CD4-positive, alpha-beta T cell treated with Interleukin-6 at 100 ng/mL for 8 hours (primary cell): ENCODE measurements around the gene PCDH15.

ENCODE experiments used
- DNase-seq: peaks from one replicate; pipeline ENCODE4 v3.0.0-alpha.2; 2020; ENCODE audit warnings: mixed read lengths, low spot score

The PCDH15 gene

DNA sequence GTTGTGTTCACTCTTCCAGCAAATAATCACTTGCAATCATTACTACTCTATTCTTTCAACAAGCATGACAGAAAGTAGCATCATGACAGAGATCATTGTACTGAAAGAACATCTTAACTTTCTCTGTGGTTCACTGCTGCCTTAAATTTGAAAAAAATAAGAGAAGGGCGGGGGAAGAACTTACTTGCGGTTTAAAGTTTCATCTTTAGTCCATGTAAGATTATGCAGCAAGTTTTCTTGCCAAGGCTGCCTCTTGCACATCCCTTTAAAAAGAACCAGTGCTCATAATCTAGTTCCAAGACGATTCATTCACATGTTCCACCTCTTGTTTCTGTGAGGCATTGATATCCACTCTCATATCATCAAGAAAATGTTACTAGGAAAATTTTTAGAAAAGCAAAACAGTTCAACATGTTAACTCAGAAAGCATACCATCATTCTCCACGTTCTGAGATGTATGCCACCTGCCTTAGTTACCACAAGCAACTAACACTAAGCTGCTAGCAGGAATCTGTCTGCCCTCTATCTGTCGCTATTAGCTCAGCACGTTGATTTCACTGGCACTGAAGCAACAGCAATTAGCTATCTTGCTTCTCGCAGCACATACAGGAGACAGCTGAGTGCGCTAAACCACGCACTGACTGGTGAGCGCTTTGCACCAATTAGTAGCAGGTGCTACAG is at the start of gene PCDH15:
PCDH15 (minus strand) TSS at position 491 of the 681 bp plus-strand sequence. CDS start 136,969 bp downstream, outside the sequence.
- no peak for DNase-seq

DNA sequence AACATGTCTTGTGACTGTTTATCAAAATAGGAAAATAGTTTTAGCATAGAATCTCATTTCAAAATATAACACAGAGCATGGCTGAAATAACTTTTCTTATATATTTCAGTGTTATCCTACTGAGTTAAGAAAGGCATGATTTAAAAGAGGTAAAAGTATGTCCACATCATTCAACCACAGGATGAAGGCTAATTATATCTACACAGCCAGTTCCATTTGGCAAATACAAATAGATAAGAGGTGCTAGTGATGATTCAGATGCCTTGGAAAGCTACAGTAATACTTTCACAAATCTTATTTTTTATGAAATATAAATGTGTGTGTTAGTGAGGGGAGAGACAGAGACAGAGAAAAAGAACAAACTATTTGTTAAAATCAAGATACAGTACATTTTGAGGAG is 42.9 kb upstream of the PCDH15 start:
- DNase-seq, result no peak

DNA sequence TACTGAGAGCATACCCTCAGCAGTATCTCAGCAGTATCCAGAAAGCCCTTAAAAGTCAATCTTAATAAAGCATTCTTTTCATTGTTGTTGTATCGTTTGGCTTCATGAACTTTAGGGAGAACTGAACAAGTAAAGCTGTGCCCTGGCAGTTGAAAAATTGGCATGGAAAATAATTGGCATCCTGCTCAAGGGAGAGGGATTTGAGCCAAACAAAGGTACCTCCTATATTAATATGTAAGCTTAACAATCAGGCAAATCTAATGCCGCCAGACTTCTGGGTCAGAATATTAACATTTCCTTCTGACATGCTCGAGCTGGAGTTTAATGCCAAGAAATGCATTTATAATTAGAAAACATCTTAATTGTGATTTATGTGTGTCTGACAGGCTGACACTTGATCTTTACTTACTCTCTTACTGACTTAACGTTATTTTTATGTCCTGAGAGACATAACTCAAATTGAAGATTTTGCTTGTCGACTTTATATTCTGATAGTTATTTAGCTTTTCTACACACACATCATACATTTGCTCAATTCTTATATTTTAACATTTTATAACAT is 42.1 kb upstream of the PCDH15 start:
- no peak for DNase-seq

DNA sequence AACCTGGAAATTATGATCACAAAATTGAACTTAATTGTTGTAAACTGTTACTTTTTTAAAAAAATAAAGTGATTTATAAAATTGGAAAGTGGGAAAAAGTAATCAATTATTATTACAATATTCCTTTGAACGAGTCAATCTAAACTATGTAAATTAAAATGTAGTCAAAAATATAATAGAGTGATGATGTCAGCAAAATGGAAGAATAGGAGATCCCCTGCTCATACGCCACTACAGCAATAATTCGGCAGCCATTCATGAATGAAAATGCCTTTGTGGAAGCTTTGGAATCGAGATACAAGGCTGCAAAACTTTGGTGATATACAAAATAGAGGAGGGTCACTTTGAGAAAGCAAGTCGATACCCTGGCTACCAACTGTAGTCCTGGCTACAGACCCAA is 36.4 kb upstream of the PCDH15 start:
- DNase-seq, result no peak

DNA sequence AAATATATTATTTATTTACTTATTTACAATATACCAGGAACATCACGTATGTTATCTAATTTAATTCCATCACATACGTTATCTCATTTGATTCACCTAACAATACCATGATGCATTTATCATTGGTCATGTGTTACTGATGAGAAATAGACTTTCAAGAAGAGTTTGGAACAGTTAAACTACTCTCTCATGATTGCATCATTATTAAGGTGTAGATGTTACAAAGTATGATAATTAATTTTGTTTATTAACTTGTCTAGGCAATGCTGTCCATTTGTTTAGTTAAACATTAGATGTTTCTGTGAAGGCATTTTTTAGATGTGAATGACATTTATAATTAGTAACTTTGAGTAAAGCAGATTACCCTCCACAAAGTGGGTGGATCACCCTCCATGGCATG is 32.0 kb upstream of the PCDH15 start:
- DNase-seq, result no peak

DNA sequence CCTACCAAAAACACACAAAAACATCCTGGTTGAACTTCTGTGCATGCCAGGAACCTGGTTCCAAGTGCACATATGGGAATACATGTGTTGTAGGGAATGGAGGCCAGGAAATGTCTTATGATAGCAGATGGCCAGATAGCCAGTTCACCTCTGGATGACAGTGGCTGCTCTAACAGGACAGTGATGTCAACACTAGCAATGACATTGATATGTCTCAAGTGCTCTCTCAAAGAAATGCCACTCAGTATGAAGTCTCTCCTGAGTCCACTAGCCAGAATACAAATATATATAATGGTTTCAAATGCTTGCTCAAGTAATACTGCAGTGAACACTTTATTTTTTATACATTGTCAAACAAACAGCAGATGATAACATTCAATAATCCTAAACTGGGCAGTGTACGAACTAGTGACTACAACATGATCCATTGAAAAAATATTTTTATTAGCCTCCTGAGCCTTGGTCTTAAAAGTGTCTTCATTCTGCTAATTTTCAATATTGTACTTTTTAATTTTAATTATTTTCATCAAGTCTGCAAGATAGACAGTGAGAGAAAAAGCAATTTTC is 26.0 kb upstream of the PCDH15 start:
- DNase-seq, result no peak

DNA sequence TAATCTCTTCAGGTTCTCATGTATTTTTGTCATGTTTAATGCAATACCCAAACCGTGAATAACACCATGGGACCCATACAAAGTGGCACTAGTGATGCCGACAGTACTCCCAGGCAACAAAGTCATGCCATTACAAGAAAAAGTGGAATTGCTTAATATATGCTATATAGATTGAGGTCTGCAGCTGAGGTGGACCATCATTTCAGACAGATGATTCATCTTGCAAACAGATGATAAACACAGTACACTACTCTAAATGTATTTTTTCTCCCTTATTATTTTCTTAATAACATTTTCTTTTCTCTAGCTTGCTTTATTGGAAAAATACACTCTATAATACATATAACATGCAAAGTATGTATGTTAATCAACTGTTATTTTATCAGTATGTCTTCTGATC is 14.6 kb upstream of the PCDH15 start:
- no peak for DNase-seq

DNA sequence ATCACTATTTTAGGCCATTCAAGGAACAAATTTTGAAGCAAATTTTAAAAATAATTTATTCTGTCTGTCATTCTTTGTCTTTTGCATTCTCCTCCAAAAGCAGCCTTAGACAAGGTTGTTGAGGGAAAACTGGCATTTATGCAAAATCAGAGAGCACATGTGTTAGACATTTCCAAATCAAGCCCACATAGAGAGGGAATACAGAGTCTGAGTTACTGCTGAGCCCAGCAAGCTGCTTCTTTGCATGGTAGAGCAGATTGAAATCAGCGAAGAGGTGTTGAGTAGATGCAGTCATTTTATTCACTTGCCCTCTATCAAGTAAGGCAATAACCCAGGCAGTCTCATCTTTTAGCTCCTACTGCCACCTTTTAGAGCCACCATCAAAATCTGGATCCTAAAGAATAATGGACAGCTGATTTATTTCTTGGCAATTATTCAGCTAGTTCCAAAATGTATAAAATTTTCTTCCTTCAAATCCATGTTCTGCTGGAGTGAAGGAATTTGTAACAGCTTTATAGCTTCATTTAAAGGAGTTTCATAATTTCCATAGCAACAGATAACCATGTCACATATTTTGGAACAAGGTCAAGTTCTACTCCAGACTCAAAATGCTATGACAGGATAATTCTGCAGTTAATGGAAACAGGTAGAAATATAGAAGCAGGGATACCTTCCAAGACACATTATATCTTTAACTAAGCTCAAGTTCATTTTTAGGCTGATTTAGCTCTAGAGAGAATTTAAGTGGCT is 7.3 kb upstream of the PCDH15 start:
- DNase-seq, result no peak

DNA sequence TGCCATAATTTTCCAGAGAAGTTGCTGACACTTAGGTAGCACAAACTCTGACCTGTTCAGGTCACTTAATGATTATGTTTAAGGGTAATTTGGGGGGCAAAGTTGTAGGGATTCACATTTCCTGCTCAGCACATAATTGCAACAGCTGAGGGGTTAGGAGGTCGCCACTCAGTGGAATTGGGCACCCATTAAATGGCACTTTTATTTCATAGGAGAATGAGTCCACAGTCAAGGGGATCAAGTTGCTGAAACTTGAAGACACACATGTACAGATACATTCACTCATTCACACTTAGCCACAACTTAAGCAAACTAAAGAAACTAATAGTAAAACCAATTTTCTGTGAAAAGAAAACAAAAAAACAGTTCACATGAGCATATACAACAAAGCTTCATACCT is 1.5 kb downstream of the PCDH15 start:
- DNase-seq, result no peak

DNA sequence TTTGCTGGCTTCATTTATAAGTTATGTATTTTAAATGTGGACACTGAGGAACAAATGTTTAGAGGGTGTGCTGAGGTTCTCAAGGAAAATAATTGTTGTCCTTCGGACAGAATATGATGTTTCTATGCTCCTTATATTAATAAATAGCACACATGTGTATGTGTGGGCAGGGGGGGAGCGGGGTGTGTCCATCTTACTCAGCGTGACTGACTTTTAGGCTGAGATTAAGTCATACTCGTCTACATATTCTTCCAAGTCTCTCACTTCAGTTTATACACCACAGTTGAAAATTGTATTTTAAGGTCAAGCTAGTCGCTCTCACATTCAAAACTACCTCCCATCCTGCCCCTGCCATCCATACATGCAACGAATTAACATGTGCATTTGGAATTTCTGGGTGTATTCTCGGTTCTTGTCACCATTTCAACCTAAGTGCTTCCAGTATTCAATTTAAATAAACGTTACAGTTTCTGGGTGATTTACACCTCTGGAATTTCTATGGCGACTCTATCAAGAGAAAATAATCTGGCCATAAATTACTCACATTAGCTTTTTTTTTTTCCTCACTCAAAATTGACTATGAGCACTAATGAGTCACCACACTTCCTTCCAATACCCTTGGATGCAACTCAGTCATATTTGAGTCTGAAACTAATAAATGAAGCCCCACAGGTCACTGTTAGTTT is 3.3 kb downstream of the PCDH15 start:
- no peak for DNase-seq

DNA sequence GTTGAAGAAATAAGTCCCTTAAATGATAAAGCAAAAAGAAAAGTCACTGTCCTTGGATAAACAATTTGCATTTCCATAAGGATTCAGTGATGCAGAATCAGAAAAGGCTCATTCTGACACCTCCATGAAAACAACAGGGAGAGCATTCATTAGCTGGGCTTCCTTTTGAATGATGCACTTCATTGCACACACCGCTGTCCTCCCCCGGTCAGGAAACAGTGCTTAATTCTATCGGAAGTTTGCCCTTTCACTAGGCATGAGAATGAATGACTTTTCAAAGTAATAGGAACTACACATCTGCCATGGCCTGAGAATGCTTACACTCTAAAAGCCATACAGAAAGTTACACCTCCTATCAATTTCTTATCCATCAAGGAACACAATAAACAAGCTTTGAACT is 4.2 kb downstream of the PCDH15 start:
- no peak for DNase-seq

DNA sequence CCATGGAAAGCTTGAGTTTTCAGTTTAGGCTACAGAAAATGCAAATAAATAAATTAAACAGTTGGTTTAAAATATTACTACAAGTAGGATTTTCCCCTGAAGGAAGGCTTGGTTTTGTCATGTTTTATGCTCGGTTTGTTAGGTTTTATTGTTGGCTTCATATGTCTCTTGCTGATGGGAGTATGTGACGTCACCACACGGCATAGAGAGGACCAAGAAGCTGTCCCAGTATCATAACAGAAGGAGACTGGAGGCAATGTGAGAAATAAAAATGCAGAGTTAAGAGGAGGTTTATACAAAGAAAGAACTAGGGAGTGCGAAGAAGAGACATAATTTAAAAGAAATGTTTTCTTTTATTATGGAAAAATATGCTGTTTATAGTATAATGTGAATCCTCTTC is 24.4 kb downstream of the PCDH15 start:
- no peak for DNase-seq

DNA sequence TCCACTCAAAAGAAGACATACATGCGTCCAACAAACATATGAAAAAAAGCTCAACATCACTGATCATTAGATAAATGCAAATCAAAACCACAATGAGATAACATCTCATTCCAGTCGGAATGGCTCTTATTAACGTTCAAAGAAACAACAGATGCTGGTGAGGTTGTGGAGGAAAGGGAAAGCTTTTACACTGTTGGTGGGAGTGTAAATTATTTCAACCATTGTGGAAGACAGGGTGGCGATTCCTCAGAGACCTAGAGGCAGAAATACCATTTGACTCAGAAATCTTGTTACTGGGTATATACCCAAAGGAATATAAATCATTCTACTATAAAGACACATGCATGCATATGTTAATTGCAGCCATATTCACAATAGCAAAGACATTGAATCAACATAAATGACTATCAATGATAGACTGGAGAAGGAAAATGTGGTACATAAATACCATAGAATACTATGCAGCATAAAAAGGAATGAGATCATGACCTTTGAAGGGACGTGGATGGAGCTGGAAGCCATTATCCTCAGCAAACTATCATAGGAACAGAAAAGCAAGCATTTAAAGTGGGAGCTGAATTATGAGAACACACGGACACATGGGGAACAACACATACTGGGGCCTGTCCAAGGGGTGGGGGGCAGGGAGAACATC is 28.4 kb downstream of the PCDH15 start:
- DNase-seq, result no peak

DNA sequence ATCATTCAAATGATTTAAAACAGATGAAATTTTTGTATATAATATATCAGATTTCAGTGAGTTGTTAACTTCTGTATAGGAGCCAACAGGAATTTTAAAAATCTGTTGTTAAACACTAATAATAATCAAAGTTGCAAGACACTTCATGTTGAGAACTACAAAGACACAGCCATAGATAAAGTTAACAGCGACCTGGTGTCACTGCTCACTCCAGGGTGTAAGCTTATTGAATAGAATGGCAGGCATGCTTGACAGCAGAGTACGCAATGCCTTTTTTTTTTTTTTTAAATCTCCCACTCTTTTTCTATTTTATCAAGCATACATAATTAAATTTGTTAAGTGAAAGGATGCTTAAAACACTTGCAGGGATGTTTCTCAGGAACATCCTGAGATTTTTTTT is 32.0 kb downstream of the PCDH15 start:
- no peak for DNase-seq

DNA sequence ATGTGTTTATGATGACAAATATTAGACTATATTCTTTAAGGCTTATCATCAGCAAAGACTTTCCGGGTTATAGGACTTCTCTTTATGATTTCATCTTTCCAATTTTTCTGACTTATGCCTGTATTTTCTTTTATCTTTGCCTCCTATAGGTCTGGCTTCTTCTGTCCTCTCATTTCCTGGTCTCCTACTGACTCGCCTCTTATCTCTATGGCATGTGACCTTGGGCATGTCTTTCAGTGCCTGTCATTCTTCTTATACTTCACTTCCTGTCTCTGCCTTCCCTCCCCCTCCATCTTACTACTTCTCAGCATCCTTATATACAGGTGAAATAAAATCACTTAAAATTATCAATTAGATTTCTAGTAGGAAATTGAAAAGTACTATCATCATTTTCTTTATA is 42.2 kb downstream of the PCDH15 start:
- no peak for DNase-seq

DNA sequence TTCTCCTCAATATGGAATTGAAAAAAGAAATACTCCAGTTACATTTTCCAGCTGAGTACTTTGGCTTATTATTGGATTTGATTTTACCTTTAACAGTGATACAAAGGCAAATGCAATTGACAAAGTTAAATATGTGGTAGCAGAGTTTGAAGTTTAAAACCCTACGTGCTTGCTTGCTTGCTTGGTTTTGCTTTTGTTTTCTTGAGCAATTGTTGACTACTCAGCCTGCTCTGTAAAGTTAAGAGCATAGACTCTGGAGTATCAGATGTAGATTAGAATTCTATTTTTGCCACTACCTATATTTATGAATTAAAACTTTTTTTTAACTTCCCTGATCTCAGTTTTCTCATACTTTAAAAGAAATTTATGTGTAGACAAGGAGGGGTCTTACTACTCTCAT is 51.4 kb downstream of the PCDH15 start:
- DNase-seq, result no peak

DNA sequence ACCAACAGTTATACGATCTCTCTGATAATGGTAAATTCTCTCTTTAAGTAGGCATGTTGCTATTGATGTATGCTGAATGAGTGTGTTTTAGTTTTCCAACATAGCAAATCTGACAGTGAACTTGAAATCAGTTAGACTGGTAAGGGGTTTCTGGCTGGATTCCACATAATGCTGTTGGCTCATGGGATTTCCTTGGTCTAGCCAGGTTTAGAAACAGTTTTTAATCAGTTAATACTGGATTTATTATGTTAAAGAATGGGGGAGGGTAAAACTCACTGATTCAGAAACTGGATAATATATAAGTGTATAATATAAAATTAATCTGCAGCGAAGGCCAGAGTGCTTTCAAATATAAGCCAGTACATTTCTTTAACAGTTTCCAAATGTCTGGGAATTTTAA is 55.6 kb downstream of the PCDH15 start:
- no peak for DNase-seq

DNA sequence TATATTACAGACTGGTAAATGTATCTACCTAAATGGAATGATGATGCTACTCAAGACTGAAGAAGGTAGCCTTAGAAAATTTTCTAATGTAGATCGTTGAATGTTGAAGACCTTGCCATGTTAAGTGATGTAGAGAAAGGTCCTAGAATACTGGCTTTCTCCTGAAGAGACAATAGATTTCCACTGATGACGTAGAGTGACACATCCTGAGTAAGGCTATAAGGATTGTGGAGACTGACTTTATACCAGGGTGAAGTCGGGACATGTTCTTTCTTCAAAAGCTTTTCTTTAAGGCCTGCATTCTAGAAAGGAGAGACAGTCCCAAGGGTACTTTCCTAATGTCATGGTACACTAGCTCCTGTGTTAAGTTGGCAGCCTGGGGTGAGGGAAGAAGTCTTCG is 58.6 kb downstream of the PCDH15 start:
- no peak for DNase-seq

DNA sequence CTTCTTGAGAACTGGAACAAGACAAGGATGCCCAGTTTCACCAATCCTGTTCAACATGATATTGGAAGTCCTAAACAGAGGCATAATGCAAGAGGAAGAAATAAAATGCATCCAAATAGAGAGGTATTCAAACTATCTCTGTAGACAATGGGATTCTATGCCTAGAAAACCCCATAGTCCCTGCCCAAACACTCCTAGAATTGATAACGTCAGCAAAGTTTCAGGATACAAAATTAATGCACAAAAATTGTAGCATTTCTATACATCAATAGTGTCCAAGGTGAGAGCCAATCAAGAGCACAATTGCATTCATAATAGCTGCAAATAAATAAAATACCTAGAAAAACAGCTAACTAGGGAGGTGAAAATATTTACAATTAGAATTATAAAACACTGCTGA is 72.5 kb downstream of the PCDH15 start:
- no peak for DNase-seq

DNA sequence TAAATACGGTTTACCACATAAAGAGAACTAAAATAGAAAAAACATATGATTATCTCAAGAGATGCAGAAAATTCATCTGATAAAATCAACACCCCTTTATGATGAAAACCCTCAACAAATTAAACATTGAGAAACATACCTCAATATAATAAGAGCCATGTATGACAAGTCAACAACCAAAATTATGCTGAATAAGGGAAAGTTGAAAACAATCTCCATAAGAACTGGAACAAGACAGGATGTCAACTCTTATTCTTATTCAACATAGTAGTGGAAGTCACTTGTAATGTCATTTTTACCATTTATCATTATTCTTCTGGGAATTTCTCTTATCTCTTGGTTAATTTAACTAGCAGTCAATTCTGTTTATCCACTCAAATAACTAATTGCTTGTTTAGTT is 79.0 kb downstream of the PCDH15 start:
- no peak for DNase-seq

DNA sequence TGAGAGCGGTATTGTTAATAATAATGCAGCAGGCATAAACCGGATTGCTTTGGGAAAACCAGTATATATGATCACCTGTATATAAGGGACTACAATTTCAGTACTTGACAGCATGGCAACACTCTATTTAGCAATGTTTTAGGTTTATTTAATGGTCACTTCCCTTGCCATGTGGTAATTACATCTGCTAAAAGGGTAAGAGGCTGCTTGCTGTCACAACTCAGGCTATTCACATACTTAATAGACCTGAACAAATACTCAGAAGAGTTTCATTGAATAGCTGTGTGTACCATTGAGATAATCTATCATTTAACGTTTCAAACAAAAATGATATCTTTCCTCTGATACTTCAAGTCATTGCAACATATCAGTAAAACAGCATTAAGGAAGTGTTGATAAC is 90.1 kb downstream of the PCDH15 start:
- DNase-seq, result no peak

DNA sequence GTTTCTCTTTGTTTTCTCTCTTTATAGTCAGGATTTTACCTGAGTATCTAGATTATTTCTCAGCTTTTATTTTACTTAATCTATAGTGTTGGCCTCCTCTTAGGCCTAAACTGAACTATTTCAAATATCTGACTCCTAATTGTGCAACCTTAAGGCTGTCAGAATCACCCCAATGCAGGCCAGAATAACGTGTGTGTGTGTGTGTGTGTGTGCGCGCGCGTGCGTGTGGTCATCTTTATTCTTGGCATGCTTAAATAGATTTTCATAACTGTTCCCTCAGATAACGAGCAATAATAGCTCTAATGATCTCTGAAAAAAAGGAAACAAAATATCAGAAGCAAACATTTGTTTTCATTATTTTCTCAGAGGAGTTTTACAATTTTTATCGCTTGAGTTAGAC is 92.4 kb downstream of the PCDH15 start:
- no peak for DNase-seq
